Activated T-cell treated with anti-CD3 and anti-CD28 coated beads, Interleukin-2, amount 50 U/mL, for 1 hour (primary cell): ENCODE data around the gene PCSK5.
A peak's percentile ranks its signal among the peaks of the same experiment; 100 is the strongest.

Experiments used
- DNase-seq: peaks from one replicate; pipeline ENCODE4 v3.0.0-alpha.2; 2020

The PCSK5 gene

DNA sequence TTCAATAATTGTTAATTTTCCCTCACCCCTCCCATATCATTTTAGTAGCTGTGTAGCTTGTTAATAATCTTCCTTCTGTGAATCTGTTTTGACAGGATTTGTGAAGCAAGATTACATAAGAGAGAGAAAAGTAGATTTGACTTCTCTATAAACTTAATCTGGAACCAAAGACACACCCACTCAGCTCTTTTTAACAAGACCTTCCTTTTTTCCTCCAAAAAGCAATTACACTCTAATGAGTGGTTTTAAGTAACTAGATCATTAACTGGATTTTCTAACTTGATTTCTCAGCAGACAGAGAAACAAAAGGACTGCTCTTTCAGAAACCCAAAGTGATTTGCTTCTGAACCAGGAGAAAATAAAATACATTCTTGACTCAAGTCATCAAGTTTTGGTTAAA is 481.9 kb downstream of the PCSK5 start:
- no peak for DNase-seq

DNA sequence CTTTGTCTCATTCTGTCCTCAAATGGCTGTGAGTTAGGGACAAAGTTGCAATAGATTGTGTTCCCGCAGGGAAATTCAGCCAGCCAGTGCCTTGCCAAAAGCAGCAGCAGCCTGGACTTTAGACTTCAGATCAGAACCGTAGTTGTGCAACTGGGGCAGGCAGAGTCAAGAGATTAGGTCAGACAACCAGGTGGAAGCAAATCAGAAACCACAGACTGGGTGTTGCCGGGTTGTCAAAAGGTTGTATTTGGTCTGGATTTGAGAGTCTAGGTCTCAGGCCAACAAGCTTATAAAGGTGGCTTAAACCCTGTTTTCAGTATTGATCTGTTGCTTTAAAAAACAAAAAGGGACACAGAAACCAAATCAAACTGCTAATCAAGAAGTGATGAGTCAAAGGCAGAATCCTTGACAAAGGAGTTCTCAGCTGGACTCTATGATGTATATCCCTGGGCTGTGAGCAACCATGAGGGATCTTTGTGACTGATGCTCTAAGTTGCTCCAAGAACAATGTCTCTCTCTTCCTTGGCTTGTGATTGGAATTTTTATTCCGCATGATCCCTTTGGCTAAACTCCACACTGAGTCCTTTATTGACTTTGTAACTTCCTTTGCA is 482.8 kb downstream of the PCSK5 start:
- DNase-seq, result no peak

DNA sequence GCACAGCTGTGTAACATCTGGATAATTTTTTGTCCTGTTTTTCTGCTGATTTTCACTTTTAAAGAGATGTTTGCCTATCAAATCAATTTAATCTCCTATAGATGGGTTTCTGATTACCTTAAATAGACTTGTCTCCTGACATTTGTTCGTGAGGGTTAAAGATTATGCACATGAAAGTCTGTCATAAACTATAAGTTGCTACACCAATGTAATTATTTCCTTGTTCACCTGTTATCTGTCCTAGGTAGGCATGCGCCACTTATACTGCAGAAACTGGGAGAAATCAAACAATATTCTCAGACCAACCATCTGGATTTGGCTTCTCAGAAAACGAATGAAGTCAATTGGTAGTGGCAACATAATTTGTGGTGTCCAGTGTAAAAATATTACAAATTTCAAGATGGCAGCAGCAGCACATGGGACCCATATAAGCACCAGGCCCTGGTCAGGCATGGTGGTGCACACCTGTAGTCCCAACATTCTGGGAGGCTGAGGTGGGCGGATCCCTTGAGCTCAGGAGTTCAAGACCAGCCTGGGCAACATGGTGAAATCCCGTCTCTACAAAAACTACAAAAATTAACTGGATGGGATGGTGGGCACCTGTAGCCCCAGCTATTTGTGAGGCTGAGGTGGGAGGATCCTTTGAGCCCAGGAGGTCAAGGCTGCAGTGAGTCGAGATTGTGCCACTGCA is 483.5 kb downstream of the PCSK5 start:
- no peak for DNase-seq

DNA sequence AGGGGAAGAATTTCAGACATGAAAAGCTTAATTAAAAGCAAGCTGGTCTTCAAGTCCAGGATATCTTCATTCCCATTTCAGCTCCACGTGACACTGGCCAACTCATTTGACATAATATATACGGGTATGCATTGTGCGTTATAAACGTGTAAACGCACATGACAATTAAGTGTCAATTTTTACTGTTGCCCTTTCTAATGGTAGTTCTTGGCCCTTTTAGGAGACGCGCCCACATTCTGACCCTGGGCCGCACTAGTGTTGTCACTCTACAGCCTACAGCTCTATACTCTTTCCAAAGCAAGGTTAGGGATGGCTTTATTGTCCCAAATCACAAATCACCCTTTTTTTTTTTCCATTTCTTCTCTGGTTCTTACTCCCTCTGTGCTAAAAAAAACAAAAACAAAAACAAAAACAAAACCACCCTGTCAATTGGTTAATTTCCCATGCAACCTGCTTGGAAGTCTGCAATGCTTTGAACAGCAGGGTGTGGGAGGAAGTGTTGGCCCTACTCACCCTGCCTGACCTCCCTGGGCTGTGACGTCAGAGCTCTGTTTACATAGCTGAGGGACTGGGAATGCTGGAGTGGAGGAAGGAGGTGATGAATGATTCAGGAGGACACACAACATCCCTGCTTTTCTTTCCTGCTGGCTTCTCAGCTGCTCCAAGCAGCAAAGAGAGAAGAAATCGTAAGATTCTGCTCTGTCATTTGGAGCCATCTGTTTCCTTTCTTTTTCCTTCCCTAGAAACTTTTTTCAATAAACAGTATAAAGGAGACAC is 484.5 kb downstream of the PCSK5 start:
- no peak for DNase-seq

DNA sequence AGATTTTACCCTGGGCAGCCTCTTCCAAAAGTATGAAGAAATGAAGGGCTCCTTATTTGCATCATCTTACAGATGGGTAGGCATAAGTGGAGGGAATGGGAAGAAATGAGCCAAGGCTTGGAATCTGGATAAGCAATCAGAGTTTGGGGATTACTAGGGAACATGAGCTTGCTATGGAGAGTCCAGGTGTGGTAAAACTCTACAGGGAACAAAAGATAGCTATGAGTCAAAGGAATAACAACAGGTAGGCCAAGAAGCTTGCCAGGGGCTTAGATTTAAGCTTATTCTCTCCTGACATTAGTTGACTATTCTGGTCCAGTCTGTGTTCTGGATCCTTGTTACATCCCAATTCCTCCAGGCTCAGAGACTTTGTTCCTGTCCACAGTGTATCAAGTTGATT is 487.3 kb downstream of the PCSK5 start:
- no peak for DNase-seq

- no peak for DNase-seq
These were observed 488.0 kb downstream of the PCSK5 start for GRCh38 chr9:76378367-76379073.

DNA sequence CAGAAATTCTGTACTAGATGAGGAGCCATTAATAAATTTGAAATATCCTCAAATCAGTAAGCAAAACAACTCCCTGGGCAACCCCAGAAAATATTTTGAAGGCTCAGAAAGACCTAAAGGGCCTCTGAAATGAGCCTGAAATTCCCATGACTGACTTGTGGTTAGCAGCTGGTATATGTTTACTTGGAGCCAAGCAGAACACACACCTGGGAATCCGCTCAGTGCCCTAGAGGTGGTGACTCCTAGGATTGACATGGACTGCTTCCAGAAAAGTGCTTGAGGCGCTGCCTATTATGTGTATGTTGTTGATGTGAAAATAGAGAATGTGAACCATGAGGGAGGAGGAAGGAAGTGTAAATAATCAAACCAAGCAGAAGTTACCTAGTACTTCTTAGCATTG is 489.0 kb downstream of the PCSK5 start:
- no peak for DNase-seq

DNA sequence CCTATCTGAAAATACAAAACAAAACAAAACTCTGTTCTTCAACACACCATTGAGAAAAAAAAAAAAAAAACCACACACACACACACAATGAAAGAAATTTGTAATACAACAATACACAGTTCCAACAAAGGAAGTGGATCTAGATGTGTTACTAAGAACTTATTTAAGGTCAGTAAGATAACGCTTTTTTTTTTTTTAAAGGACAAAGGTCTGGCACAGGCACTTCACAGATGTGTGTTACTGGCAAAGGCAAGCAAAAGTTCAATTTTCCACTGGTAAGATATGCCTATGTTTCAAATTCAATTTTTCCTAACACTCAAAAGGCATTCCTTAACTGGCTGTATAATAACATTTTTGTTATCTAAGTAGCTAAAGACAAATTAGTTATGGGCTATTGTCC is 500.2 kb downstream of the PCSK5 start:
- DNase-seq, result no peak

DNA sequence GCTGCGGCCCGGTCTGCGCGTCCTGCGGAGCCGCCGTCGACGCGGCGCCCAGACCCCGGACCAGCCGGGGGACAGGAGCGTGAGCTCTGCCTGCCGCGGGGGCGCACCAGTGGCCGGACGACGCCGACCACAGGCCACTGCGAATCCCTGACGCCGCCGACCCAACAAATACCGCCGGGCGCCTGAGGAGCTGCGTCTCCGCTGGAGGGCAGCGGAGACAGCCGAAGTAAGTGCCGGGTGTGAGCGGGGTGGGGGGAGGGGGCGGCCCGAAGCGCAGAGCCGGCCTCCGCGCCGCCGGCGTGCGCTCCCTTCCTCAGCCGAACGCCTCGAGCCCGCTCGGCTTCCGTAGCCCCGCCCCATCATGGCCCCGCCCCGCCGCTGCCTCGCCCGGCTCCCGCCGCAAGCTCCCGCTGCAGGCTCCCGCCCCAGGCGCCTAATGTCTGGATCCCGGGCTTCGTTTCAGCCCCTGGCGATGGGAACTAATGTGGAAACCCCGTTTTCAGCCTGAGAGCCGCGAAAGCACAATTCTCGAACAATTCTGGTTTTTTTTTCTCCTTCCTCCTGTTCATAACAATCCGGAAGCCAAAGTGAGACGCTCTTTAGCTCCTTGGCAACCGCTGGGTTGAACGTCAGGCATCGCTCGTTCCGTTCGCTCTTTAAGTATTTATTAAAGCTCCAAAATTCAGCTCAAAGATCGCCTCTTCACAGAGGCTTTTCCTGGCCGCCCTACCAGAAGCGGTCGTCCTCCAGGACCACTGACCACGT is 503.9 kb downstream of the PCSK5 start, which contains the start of gene RFK:
Gene RFK (minus strand): TSS at position 232 of the 765 bp plus-strand sequence. CDS start 255 bp downstream, outside the sequence.
- DNase-seq, result peak; percentile 97

- no peak for DNase-seq
These were observed 504.4 kb downstream of the PCSK5 start for GRCh38 chr9:76394960-76395252.

DNA sequence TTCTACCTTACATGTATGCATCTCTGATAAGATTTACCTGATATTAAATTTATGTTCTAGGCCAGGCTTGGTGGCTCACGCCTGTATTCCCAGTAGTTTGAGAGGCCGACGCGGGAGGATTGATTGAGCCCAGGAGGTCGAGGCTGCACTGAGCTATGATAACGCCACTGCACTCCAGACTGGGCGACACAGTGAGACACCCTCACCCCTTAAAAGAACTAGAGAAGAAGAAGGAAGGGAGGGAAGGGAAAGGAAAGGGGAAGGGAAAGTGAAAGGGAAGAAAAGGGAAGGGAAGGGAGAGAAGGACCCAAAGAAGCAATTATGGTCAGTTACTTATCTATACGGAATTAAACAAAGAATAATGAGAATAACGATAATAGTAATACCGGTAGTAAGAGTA is 504.9 kb downstream of the PCSK5 start:
- no peak for DNase-seq

GRCh38 chr9:76396144-76396543 is 505.7 kb downstream of the PCSK5 start:
- DNase-seq, result no peak

DNA sequence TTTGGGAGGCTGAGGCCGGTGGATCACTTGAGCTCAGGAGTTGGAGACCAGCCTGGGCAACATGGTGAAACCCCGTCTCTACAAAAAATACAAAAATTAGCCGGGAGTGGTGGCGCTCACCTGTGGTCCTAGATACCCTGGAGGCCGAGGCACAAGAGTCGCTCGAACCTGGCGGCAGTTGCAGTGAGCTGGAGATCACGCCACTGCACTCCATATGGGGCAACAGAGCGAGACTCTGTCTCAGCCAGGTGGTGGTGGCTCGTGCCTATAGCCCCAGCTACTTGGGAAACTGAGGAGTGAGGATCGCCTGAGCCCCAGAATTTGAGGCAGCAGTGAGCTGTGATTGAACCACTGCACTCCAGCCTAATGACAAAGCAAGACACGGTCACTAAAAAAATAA is 506.1 kb downstream of the PCSK5 start:
- no peak for DNase-seq

- no peak for DNase-seq
These were observed 509.4 kb downstream of the PCSK5 start for GRCh38 chr9:76399856-76400255.

- no peak for DNase-seq
These were observed 510.1 kb downstream of the PCSK5 start for GRCh38 chr9:76400534-76401096.

- no peak for DNase-seq
These were observed 510.7 kb downstream of the PCSK5 start for GRCh38 chr9:76401176-76401575.

- DNase-seq, result no peak
These were observed 511.3 kb downstream of the PCSK5 start for GRCh38 chr9:76401580-76402354.

DNA sequence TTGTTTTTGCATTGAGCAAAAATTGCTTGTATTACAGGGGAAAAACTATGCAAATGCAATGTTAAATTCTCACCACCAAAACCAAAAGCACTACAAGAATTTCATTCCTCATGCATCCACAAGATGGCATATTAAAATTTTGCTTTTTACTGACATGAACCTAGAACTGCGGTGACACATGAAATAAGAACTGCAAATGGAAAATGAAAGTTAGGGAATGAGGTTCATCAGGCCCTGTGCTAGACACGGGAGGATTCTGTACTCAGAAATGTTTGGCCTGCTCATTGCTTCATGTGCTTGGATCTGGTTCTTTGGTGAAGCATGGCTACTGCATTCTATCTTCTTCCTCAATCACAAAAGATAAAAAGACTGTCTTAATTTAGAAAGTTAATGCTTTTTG is 512.9 kb downstream of the PCSK5 start:
- no peak for DNase-seq

DNA sequence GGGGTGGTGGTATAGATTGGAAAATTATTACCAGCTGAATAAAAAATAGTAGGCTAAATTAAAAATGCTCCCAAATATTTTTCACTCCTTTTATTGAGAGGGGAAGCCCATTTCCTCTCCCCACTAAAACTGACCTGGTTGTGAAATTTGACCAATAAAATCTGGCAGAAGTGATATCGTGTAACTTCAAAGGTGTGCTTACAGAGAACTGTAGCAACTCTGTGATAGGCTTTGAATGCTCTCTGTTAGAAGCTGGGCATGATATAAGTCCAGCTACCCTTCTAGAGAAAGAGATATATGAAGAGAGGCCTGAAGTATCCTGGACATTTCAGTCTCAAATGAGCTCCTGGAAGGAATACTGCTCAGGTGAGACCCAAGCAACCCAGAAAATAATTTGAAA is 513.9 kb downstream of the PCSK5 start:
- no peak for DNase-seq

DNA sequence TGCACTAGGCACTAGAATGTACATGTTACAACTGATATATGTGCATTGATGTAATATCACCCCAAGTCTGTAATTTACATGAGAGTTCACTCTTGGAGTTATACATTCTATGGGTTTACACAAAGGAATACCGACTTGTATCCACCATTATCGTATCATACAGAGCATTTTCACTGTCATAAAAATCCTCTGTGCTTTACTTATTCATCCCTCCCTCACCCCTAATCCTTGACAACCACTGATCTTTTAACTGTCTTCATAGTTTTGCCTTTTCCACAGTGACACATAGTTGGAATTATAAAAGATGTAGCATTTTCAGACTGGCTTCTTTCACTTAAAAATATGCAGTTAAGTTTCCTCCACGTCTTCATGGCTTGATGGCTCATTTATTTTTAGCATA is 514.9 kb downstream of the PCSK5 start:
- no peak for DNase-seq

DNA sequence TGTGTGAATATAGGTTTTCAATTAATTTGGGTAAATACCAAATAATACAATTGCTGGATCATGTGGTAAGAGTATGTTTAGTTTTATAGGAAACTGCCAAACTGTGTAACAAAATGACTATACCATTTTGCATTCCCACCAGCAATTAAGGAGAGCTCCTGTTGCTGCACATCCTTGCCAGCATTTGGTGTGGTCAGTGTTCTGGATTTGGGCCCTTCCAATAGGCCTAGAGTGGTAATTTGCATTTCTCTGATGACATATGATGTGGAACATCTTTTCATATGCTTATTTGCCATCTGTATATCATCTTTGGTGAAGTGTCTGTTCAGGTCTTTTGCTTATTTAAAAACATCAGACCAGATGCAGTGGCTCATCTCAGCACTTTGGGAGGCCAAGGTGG is 515.4 kb downstream of the PCSK5 start:
- DNase-seq, result no peak
